GM18507 (cell line): ENCODE measurements around the gene DAB1.
"Not testable (repeated sequence)": the region's sequence is repeated elsewhere in the genome, so short reads cannot be mapped to it uniquely, and the experiment has no call there.

Source experiments
- DNase-seq: peaks from one replicate; pipeline ENCODE4 v3.0.0; 2011; ENCODE audit warnings: low read depth; ENCODE audit not compliant: insufficient read length; ENCODE audit errors: extremely low spot score
- FAIRE-seq: peaks from 2 replicates; lab custom pipeline; 2011; peaks lifted over from hg19 to GRCh38; lab: Jason Lieb, UNC

The DAB1 gene

GRCh38 chr1:57249511-57249910 is 174.3 kb downstream of the DAB1 start:
- DNase-seq (no peak), FAIRE-seq (no peak)

GRCh38 chr1:57248830-57249229 is 175.0 kb downstream of the DAB1 start:
- FAIRE-seq: no peak
- no peak for DNase-seq

- DNase-seq (no peak), FAIRE-seq (no peak)
Observed at GRCh38 chr1:57238233-57238781, 185.6 kb downstream of the DAB1 start.

GRCh38 chr1:57235730-57236510 is 187.9 kb downstream of the DAB1 start:
- FAIRE-seq: no peak
- DNase-seq: no peak

- FAIRE-seq (no peak), DNase-seq (no peak)
Observed at GRCh38 chr1:57234459-57234858, 189.4 kb downstream of the DAB1 start.

- DNase-seq (no peak), FAIRE-seq (no peak)
Observed at GRCh38 chr1:57232500-57232899, 191.4 kb downstream of the DAB1 start.

GRCh38 chr1:57229998-57230397 is 193.9 kb downstream of the DAB1 start:
- no peak for DNase-seq
- FAIRE-seq: no peak

- FAIRE-seq (no peak), DNase-seq (no peak)
Observed at GRCh38 chr1:57229076-57229475, 194.8 kb downstream of the DAB1 start.

- FAIRE-seq (no peak), DNase-seq (no peak)
Observed at GRCh38 chr1:57222801-57223200, 201.1 kb downstream of the DAB1 start.

GRCh38 chr1:57222307-57222706 is 201.6 kb downstream of the DAB1 start:
- no peak for DNase-seq
- no peak for FAIRE-seq

GRCh38 chr1:57220905-57221304 is 203.0 kb downstream of the DAB1 start:
- not testable (repeated sequence) for DNase-seq, FAIRE-seq

GRCh38 chr1:57218487-57219079 is 205.3 kb downstream of the DAB1 start:
- FAIRE-seq (no peak), DNase-seq (no peak)

GRCh38 chr1:57217905-57218304 is 206.0 kb downstream of the DAB1 start:
- no peak for DNase-seq
- no peak for FAIRE-seq

GRCh38 chr1:57214951-57215575 is 208.8 kb downstream of the DAB1 start:
- FAIRE-seq (no peak), DNase-seq (no peak)

- DNase-seq: no peak
- no peak for FAIRE-seq
Observed at GRCh38 chr1:57210881-57211280, 213.0 kb downstream of the DAB1 start.

GRCh38 chr1:57209495-57209894 is 214.4 kb downstream of the DAB1 start:
- no peak for DNase-seq

GRCh38 chr1:57208741-57209302 is 215.0 kb downstream of the DAB1 start:
- DNase-seq (no peak), FAIRE-seq (no peak)

More at GRCh38 chr1:57209495-57209894, 214.4 kb downstream of the DAB1 start:
- FAIRE-seq: no peak

- FAIRE-seq (no peak), DNase-seq (no peak)
Observed at GRCh38 chr1:57206038-57206437, 217.8 kb downstream of the DAB1 start.

GRCh38 chr1:57204942-57205787 is 218.7 kb downstream of the DAB1 start:
- DNase-seq: no peak
- FAIRE-seq: no peak
